BLaER1 treated with 17β-estradiol and CSF1 and Interleukin-3, amounts not matched to agents 10 nM and 100 nM (cell line): ENCODE results near the gene PPP1R14C.

Experiments used
- H3K27ac ChIP-seq, 11 experiments: shearing (Covaris generic); formaldehyde crosslinking; 2 replicates each; pipeline ENCODE4 v1.8.1; 2022
- H3K27me3 ChIP-seq, 11 experiments: shearing (Covaris generic); formaldehyde crosslinking; 2 replicates each; pipeline ENCODE4 v1.8.1; 2022
- H3K36me3 ChIP-seq, 11 experiments: shearing (Covaris generic); formaldehyde crosslinking; 2 replicates each; pipeline ENCODE4 v1.8.1; 2022
- H3K4me1 ChIP-seq, 10 experiments: shearing (Covaris generic); formaldehyde crosslinking; 2 replicates each; pipeline ENCODE4 v1.8.1; 2022
- H3K4me2 ChIP-seq, 11 experiments: shearing (Covaris generic); formaldehyde crosslinking; 2 replicates each; pipeline ENCODE4 v1.8.1; 2022
- H3K4me3 ChIP-seq, 10 experiments: shearing (Covaris generic); formaldehyde crosslinking; 2 replicates each; pipeline ENCODE4 v1.8.1; 2022
- H3K9ac ChIP-seq, 11 experiments: shearing (Covaris generic); formaldehyde crosslinking; 2 replicates each; pipeline ENCODE4 v1.8.1; 2022
- H3K9me3 ChIP-seq, 11 experiments: shearing (Covaris generic); formaldehyde crosslinking; replicated peaks in 1 of 11; 2 replicates each; pipeline ENCODE4 v1.8.1; 2022
- H4K20me1 ChIP-seq, 11 experiments: shearing (Covaris generic); formaldehyde crosslinking; 2 replicates each; pipeline ENCODE4 v1.8.1; 2022
- Cebpa-rat ChIP-seq, 11 experiments: shearing (Covaris generic); IDR thresholded peaks; 2 replicates each; pipeline ENCODE4 v1.8.1; 2022

PPP1R14C gene

GRCh38 chr6:150227281-150227680 is 84.4 kb downstream of the PPP1R14C start:
- Histone ChIP-seq H3K27ac (no peak overlapping the region), H3K9me3 (peaks cover 0 to 26% (median 11%) of the 10 kb centered on the region in 11 experiments; a peak in 16 of 22 replicates), H3K4me3 (no peak overlapping the region), H3K36me3 (peaks cover 0 to 3% (median 0%) of the 10 kb centered on the region in 11 experiments; a peak in 1 of 22 replicates), H3K27me3 (no peaks in the 10 kb centered on the region), H3K9ac (no peak overlapping the region), H3K4me2 (no peak overlapping the region), H4K20me1 (no peaks in the 10 kb centered on the region), H3K4me1 (peaks cover 0 to 9% (median 0%) of the 10 kb centered on the region in 10 experiments; a peak in 5 of 20 replicates)
- TF ChIP-seq Cebpa-rat (IDR thresholded peaks at IDR 0.05): no peak

- H3K4me3 ChIP-seq: no peak overlapping the region
- H4K20me1 ChIP-seq: no peaks in the 10 kb centered on the region
- H3K27me3 ChIP-seq: no peaks in the 10 kb centered on the region
- no peak for TF ChIP-seq Cebpa-rat (IDR thresholded peaks at IDR 0.05)
- H3K27ac ChIP-seq: no peak overlapping the region
- H3K4me1 ChIP-seq: peaks cover 0 to 9% (median 0%) of the 10 kb centered on the region in 10 experiments; a peak in 5 of 20 replicates
- H3K36me3 ChIP-seq: no peaks in the 10 kb centered on the region
- H3K9ac ChIP-seq: no peak overlapping the region
- no peak overlapping the region for H3K4me2 ChIP-seq
- H3K9me3 ChIP-seq: peaks cover 0 to 31% (median 20%) of the 10 kb centered on the region in 11 experiments; a peak in 18 of 22 replicates
These were observed 85.4 kb downstream of the PPP1R14C start for GRCh38 chr6:150228072-150228733.

DNA sequence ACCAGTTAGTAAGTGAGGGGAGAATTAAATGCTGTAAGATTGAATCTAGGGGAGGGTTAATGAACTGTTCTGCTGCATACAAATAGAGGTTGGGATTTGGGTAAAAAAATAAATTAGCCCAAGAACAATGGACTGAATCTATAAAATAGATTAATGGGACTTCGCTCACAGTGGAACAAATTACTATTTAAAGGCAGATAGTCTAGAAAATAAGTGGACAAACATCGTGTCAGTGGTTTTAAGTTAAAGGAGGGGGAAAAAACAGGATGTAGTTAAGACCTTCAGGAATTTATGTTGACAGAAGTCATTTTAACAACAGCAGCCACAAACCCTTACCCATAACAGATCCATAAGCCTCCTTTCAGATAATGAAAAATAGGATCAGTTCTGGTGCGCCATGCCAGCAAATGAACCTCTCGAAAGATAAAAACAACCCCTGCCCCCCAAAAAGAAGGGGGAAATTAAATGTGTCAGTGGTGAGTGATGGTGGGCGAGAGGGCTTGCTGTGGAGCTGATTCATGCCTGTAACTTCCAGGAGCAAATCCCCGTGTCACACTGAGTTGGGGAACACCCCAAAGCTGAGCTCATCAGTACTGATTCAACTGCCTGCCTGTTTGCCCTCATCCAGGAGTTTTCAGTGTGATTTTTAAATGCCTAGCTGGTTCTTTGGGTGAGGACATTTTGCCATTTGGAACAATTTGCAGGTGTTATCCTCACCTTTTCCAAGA is 86.8 kb downstream of the PPP1R14C start:
- H3K36me3 ChIP-seq: peaks cover 0 to 8% (median 0%) of the 10 kb centered on the region in 11 experiments; a peak in 5 of 22 replicates
- peaks cover 0 to 39% (median 28%) of the 10 kb centered on the region in 11 experiments; a peak in 19 of 22 replicates for H3K9me3 ChIP-seq
- H3K4me2 ChIP-seq: peak overlapping the region in 3 of 11 experiments; percentile 7 to 35 (median 31); a peak in 3 of 22 replicates
- no peak overlapping the region for H3K9ac ChIP-seq
- no peaks in the 10 kb centered on the region for H4K20me1 ChIP-seq
- H3K4me3 ChIP-seq: no peak overlapping the region
- H3K27me3 ChIP-seq: no peaks in the 10 kb centered on the region
- no peak overlapping the region for H3K27ac ChIP-seq
- peaks cover 0 to 9% (median 0%) of the 10 kb centered on the region in 10 experiments; a peak in 5 of 20 replicates for H3K4me1 ChIP-seq
- no peak for TF ChIP-seq Cebpa-rat (IDR thresholded peaks at IDR 0.05)

GRCh38 chr6:150230164-150230561 is 87.3 kb downstream of the PPP1R14C start:
- peaks cover 0 to 8% (median 0%) of the 10 kb centered on the region in 11 experiments; a peak in 5 of 22 replicates for H3K36me3 ChIP-seq
- H3K4me3 ChIP-seq: no peak overlapping the region
- H3K27me3 ChIP-seq: peaks cover 0 to 2% (median 0%) of the 10 kb centered on the region in 11 experiments; a peak in 1 of 22 replicates
- peaks cover 0 to 42% (median 33%) of the 10 kb centered on the region in 11 experiments; a peak in 19 of 22 replicates for H3K9me3 ChIP-seq
- no peak for TF ChIP-seq Cebpa-rat (IDR thresholded peaks at IDR 0.05)
- H3K4me2 ChIP-seq: peak overlapping the region in 3 of 11 experiments; percentile 7 to 35 (median 31); a peak in 3 of 22 replicates
- H3K9ac ChIP-seq: no peak overlapping the region
- no peaks in the 10 kb centered on the region for H4K20me1 ChIP-seq
- H3K4me1 ChIP-seq: peaks cover 2 to 11% (median 3%) of the 10 kb centered on the region in 10 experiments
- no peak overlapping the region for H3K27ac ChIP-seq

DNA sequence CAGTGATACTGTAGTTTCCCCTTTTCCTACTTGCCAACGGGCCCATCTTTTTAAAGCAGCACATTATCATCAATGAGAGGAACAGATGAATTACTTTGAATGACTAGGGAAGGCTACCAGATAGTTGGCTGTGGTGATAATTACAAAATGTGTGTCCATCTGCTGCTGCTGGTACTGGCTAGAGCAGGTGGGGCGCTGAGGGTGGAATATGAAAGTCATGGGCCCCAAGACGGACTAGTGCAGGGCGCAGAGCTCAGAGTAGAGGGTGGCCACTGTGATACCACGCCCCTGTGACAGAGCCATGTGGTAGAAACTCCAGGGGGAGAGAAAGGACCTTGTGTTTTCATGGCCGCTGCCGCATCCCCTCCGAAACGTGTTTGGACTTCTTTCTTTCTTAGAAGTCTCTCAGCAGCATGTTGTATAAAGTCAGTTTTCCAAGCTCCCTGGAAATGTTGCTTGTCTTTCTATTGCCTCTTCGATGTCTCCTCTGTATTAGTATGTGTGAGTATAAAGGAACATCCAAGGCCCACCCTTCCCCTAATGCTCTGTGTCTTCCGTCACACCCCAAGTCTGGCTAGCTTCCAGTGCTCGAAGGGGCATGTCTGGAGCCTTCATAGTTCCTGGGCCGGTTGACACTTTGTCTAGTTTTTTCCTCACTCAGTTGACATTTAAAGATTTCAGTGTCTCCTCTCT is 88.1 kb downstream of the PPP1R14C start:
- Histone ChIP-seq H3K4me1 (peaks cover 10 to 19% (median 11%) of the 10 kb centered on the region in 10 experiments), H3K9ac (no peak overlapping the region), H3K36me3 (peaks cover 0 to 8% (median 0%) of the 10 kb centered on the region in 11 experiments; a peak in 5 of 22 replicates), H3K4me2 (no peak overlapping the region), H3K27me3 (peaks cover 0 to 10% (median 0%) of the 10 kb centered on the region in 11 experiments; a peak in 4 of 22 replicates), H3K9me3 (peaks cover 0 to 50% (median 41%) of the 10 kb centered on the region in 11 experiments; a peak in 19 of 22 replicates), H3K4me3 (no peak overlapping the region), H4K20me1 (no peaks in the 10 kb centered on the region), H3K27ac (no peak overlapping the region)
- TF ChIP-seq Cebpa-rat (IDR thresholded peaks at IDR 0.05): no peak

- no peak overlapping the region for H3K27ac ChIP-seq
- H4K20me1 ChIP-seq: no peaks in the 10 kb centered on the region
- peaks cover 0 to 15% (median 0%) of the 10 kb centered on the region in 11 experiments; a peak in 5 of 22 replicates for H3K27me3 ChIP-seq
- H3K9ac ChIP-seq: no peak overlapping the region
- no peak overlapping the region for H3K4me3 ChIP-seq
- H3K4me1 ChIP-seq: peaks cover 13 to 25% (median 16%) of the 10 kb centered on the region in 10 experiments
- H3K9me3 ChIP-seq: peaks cover 0 to 55% (median 46%) of the 10 kb centered on the region in 11 experiments; a peak in 19 of 22 replicates
- peaks cover 0 to 8% (median 0%) of the 10 kb centered on the region in 11 experiments; a peak in 5 of 22 replicates for H3K36me3 ChIP-seq
- H3K4me2 ChIP-seq: no peak overlapping the region
- TF ChIP-seq Cebpa-rat (IDR thresholded peaks at IDR 0.05): no peak
These were observed 88.6 kb downstream of the PPP1R14C start for GRCh38 chr6:150231525-150231850.

GRCh38 chr6:150233843-150234269 is 91.0 kb downstream of the PPP1R14C start:
- Histone ChIP-seq H3K4me1 (peaks cover 28 to 48% (median 40%) of the 10 kb centered on the region in 10 experiments), H3K27me3 (peaks cover 0 to 28% (median 0%) of the 10 kb centered on the region in 11 experiments; a peak in 5 of 22 replicates), H4K20me1 (no peaks in the 10 kb centered on the region), H3K9ac (no peak overlapping the region), H3K27ac (no peak overlapping the region), H3K4me2 (no peak overlapping the region), H3K36me3 (peaks cover 0 to 8% (median 0%) of the 10 kb centered on the region in 11 experiments; a peak in 5 of 22 replicates), H3K4me3 (no peak overlapping the region), H3K9me3 (peaks cover 0 to 57% (median 46%) of the 10 kb centered on the region in 11 experiments; a peak in 19 of 22 replicates)
- no peak for TF ChIP-seq Cebpa-rat (IDR thresholded peaks at IDR 0.05)

DNA sequence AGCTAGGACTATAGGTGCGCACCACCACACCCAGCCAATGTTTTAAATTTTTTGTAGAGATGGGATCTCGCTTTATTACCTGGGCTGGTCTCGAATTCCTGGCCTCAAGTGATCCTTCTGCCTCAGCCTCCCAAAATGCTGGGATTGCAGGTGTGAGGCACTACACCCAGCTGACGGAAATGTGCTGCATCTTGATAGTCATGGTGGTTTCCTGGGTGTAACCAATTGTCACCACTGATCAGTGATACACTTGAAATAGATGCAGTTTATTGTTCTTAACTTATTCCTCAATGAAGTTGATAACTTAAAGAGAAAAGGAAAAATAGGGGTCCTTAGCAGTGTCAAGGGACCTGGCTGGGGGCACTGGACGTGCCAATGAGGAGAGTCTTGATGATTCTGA is 92.4 kb downstream of the PPP1R14C start:
- Histone ChIP-seq H4K20me1 (no peaks in the 10 kb centered on the region), H3K36me3 (peaks cover 0 to 8% (median 0%) of the 10 kb centered on the region in 11 experiments; a peak in 5 of 22 replicates), H3K9me3 (peaks cover 7 to 66% (median 54%) of the 10 kb centered on the region in 11 experiments), H3K4me2 (peak overlapping the region in 10 of 11 experiments; percentile 34 to 95 (median 86); a peak in 19 of 22 replicates), H3K27ac (peak overlapping the region in 2 of 11 experiments; percentile 0 to 16; a peak in 2 of 22 replicates), H3K4me3 (0 out of 20 replicates have a peak overlapping the region, but pooled peaks of 1 of the 10 experiments have one; percentile 20), H3K9ac (no peak overlapping the region), H3K4me1 (peaks cover 29 to 53% (median 50%) of the 10 kb centered on the region in 10 experiments), H3K27me3 (peaks cover 0 to 30% (median 0%) of the 10 kb centered on the region in 11 experiments; a peak in 5 of 22 replicates)
- TF ChIP-seq Cebpa-rat (IDR thresholded peaks at IDR 0.05): no peak
